HG02759 (cell line): ENCODE results near the gene CLTA.

Source experiments
- ATAC-seq: cut with Tn5 transposase; IDR thresholded peaks from one replicate; pipeline ENCODE4 v1.9.1; 2021; ENCODE audit warnings: mild to moderate bottlenecking, moderate library complexity; ENCODE audit not compliant: unreplicated experiment

CLTA gene

DNA sequence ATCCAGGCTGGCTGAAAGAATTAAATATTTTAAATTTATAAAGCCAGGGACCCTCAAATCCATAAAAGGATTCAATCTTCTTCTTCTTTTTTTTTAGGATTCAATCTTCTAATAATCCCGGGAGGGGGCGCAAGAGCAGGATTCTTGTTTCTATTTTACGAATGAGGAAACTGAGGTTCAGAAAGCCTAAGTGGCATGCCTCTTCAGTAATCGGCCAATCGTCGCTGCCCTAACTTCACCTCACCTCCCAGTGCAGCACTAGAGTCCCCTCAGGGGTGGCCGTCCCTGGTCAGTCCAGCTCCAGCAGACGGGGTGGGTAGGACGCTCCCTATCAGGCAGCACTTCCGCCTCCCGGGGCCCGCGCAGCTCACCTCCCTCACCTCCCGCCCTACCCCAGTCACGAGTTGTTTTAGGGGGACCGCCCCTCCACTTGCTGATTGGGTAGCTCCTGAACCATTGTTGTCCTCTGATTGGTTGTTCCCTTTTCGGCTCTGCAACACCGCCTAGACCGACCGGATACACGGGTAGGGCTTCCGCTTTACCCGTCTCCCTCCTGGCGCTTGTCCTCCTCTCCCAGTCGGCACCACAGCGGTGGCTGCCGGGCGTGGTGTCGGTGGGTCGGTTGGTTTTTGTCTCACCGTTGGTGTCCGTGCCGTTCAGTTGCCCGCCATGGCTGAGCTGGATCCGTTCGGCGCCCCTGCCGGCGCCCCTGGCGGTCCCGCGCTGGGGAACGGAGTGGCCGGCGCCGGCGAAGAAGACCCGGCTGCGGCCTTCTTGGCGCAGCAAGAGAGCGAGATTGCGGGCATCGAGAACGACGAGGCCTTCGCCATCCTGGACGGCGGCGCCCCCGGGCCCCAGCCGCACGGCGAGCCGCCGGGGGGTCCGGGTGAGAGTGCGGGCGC lies at the start of gene CLTA:
Gene CLTA, plus strand, starts transcription at position 534 of the 902 bp plus-strand sequence. Its CDS starts 136 bp downstream, at position 670.
- ATAC-seq: peak; percentile 99

DNA sequence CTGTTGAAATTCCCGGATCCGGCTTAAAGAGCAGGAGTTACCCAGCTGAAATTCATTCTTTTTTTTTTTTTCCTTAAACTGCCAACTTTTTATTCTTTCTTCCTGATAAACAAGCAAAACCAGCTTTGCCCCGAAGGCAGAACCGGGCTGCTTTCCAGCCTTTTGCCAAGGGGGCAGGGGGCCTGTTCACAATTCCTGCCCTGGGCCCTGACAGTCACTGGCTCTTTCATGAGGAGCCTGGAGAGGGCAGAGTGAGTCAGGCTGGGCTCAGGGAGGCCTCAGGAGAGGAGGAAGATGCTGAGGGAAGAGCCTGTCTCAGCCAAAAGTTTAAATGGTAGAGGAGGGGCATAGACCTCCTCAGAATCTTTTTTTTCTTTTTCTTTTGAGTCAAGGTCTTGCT lies 49.4 kb upstream of the CLTA start:
- ATAC-seq: no peak

DNA sequence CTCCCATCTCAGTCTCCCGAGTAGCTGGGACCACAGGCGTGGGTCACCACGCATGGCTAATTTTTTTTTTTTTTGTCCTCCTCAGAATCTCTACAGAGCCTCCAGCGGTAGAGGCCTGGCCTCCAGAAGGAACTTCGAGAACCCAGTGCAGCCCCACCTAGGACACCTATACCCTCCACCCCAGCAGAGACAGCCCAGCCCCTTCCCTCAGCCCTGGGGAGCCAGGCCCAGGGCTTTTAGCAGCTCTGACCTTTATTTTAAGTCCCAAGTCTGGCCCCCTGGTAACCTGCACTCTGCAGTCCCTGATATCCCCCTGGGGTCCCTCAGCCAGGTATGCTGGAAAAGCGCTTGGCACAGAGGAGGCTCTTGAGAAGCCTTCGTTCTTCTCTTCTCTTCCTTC lies 49.0 kb upstream of the CLTA start:
- ATAC-seq: no peak

GRCh38 chr9:36142510-36143244 lies 48.0 kb upstream of the CLTA start:
- no peak for ATAC-seq

GRCh38 chr9:36143245-36143641 lies 47.5 kb upstream of the CLTA start:
- no peak for ATAC-seq

- no peak for ATAC-seq
These were observed 46.1 kb upstream of the CLTA start for GRCh38 chr9:36144309-36145232.

GRCh38 chr9:36145970-36146369 lies 44.8 kb upstream of the CLTA start:
- ATAC-seq: no peak

- ATAC-seq: no peak
These were observed 44.1 kb upstream of the CLTA start for GRCh38 chr9:36146651-36147050.

- ATAC-seq: no peak
These were observed 43.1 kb upstream of the CLTA start for GRCh38 chr9:36147441-36148175.

GRCh38 chr9:36148311-36149051 lies 42.2 kb upstream of the CLTA start:
- peak; percentile 39 for ATAC-seq

GRCh38 chr9:36149197-36149596 lies 41.5 kb upstream of the CLTA start:
- no peak for ATAC-seq

- no peak for ATAC-seq
These were observed 40.0 kb upstream of the CLTA start for GRCh38 chr9:36150574-36151315.

DNA sequence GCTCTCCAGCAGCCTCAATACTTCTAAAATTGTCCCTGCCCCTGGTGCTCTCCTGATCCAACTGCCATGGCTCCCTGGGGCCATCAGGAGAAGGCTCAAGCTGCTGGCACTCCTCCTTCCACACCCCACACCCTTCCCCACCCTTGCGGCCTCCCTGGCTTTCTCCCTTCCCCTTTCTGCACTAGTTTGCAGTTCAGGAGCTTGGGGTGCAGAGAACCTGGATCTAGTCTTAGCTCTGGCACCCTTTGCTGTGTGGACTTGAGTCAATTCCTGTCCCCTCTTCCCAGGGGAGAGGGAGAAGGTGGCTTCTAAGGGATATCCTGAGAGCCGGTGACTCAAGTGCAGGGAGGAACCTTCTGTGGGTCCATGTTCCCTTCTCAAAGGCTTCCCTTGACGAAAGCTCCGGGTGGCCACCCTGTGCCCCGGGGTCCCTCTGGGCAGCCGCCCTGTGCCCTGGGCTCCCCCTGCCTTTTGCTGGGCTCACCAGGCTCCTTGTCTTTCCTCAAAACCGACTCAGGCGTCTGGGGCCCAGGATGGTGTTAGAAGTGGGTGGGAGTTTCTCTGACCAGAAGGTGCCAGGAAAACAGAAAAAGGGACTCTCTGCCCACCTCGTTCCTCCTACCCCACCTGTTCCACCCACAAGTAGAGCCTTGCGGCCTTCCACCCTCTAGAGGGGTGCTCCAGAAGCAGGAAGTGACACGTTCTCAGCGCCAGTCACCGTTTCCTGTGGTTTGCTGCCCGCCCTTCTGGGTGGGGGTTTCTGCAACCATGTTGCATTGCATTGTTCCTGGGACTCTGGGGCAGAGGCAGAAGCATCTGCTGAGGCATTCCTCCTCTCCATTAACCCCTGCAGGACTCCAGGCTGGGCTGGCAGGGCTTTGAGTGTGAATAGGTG lies 39.2 kb upstream of the CLTA start:
- peak; percentile 87 for ATAC-seq

DNA sequence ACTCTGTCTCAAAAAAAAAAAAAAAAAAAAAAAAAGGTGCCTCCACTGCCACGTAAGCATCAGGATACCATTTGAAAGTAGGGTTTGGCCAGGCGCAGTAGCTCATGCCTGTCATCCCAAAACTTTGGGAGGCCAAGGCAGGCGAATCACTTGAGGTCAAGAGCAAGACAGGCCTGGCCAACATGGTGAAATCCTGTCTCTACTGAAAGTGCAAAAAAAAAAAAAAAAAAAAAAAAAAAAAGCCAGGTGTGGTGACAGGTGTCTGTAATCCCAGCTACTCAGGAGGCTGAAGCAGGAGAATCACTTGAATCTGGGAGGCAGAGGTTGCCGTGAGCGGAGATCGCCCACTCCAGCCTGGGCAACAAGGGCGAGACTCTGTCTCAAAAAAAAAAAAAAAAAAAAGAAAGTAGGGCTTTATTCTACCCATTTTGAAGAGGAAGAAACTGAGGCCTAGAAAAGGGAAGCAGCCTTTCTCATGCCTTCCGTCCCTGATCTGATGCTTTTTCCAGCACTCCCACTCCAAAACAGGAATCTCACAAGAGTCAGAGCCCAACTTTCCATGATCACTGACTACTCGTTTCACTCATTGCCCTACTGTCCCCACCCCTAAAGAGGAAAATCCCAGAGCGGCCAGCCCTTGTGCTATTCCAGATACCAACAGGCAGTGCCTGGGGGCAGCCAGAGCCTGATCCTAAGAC lies 37.8 kb upstream of the CLTA start:
- ATAC-seq: no peak

DNA sequence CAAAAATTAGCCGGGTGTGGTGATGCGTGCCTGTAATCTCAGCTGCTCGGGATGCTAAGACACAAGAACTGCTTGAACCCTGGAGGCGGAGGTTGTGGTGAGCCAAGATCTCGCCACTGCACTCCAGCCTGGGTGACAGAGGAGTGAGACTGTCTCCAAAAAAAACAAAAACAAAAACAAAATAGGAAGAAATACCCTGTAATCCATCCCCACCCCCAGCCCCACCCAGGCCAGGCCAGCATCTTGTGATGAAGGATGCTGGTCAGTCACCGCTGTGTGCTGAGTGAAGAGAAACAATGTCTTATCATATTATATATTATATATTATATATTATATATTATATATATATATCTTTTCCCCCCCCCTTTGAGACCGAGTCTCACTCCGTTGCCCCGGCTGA lies 37.0 kb upstream of the CLTA start:
- no peak for ATAC-seq

- ATAC-seq: no peak
These were observed 36.3 kb upstream of the CLTA start for GRCh38 chr9:36154331-36154952.

GRCh38 chr9:36156116-36156515 lies 34.6 kb upstream of the CLTA start:
- no peak for ATAC-seq
